Measurements from ENCODE around the gene ROR2. TPM values are rescaled to one million over a fixed set of nuclear protein-coding genes. Genes with fewer than 3 reads are reported as not detected.
"Not testable (repeated sequence)": the region's sequence is repeated elsewhere in the genome, so short reads cannot be mapped to it uniquely, and the experiment has no call there.

Gene ROR2
- total RNA-seq, 1 donor from 2014 or later: 0.92 TPM

- intact Hi-C loops (cut with DNase I): not testable (repeated sequence)
These were observed 336.0 kb downstream of the ROR2 start for GRCh38 chr9:91614044-91614443.

DNA sequence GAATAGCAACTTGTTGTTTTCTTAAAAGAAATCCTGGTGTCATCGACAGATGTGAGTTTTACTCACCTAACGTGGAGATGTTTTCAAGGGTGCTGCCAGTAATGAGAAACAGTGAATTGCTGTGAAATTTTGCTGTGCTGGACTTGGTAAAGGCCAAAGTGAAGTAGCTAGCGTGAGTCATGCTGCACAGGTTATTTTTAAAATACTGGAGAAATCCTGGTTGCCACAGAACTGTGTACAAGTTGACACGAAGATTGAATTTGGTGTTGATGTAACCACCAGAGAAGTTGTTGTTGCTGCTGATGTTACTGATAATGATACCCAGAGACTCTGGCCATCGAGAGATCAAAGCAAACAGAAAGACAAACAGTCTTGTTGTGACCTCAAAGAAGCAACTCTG, 338.4 kb downstream of the ROR2 start:
- DNase-seq (ENCODE audit: missing footprints) (no peak), ATAC-seq (no peak)
- intact Hi-C loops (cut with DNase I): no loop called here

More at GRCh38 chr9:91614044-91614443, 336.0 kb downstream of the ROR2 start:
- DNase-seq (ENCODE audit: missing footprints); ATAC-seq: not testable (repeated sequence)

DNA sequence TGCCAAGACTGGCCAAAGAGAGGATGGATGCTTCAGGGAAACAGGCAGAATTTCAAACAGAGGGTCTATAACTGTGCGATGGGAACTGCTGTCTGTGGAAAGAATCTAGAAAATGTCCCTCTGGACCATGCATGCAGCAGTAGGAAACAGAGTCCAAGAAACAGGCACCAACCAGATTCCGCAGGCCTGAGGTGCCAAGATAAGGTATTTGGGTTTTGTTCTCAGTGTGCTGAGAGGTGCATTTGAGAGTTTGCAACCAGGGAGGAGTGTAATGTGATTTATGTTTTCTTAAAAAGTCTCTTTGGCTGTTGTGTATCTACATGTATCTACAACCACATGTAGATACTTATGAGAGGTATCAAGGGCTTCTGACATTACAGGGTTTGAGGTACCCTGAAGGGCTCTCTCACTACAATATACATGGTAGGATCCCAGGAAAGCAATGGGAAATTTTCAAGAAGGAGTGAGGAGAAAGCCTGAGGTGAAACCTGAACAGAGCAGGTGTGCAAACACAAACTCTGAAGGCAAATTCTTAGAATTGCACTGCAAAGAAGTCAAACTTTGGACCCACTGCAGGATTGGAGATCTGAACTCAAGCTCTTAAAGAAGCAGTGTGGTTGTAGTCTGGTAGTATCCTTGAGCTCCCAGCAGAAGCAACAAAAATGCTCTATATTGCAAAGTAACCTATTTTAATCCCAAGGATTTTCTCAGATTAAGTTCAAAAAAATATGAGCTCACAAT, 343.6 kb downstream of the ROR2 start:
- ATAC-seq (no peak), DNase-seq (ENCODE audit: missing footprints) (no peak)
- intact Hi-C loops (cut with DNase I): no loop called here

GRCh38 chr9:91604451-91605179, 345.4 kb downstream of the ROR2 start:
- no peak for ATAC-seq
- no peak for DNase-seq (ENCODE audit: missing footprints)
- intact Hi-C loops (cut with DNase I): no loop called here

DNA sequence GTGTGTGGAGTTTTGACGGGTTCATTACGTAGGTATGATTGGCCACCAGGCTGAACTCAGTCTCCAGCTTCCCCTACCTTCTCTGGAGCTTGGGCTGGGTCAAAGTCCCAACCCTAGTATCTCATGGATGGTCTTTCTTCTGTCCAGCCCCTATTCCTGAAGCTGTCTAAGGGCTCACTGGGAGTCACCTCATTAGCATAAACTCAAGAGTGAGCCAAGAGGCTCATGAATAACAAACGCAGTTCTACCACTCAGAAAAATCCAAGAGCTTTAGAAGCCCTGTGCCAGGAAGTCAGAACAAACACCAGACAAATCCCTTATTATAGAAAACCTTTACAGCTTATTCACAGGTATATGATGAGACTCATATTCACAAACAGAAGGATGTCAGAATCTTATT, 346.1 kb downstream of the ROR2 start:
- ATAC-seq (no peak), DNase-seq (ENCODE audit: missing footprints) (no peak)
- intact Hi-C loops (cut with DNase I): no loop called here

DNA sequence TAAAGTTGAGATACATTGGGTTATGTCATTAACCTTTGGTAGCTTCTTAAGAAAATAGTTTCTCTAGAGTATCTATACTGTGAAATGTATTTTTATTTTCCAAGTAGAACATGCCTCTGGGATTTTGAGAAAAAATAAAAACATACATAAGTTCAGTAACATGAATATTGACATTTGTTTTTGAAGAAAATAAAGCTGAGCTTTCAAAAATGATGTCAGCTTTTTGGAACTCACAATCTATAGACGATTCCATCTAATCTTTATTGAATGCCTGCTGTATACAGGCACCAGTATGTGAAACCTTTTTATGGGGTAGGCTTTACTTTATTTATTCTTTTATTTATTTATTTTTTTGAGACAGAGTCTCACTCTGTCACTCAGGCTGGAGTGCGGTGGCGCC, 350.5 kb downstream of the ROR2 start:
- ATAC-seq (no peak), DNase-seq (ENCODE audit: missing footprints) (no peak)
- intact Hi-C loops (cut with DNase I): no loop called here

GRCh38 chr9:91591627-91592026, 358.4 kb downstream of the ROR2 start:
- intact Hi-C loops (cut with DNase I): no loop called here
- ATAC-seq: no peak
- no peak for DNase-seq (ENCODE audit: missing footprints)

DNA sequence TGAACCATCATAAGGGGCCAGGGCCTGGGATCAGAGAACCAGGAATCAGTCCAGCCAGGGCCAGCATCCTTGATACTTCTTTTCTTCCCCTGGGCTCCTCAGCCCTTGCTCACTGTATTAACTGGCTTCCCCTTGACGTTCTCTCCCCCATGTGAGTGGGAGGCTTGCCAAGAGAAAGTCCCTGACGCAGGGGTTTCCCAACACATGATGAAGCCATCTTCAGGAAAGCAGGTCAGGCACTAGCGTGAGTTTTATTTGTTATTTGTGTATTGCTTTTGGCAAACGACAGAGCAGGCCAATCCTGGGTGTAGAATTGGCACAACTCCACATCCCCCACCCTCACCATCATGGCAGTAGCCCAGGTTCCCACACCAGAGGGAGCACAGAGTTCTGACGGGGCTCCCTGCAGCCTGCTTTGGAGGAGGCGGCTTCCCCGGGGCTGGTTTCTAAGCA, 360.9 kb downstream of the ROR2 start:
- DNase-seq (ENCODE audit: missing footprints) (no peak), ATAC-seq (peak; percentile 62)
- intact Hi-C loops (cut with DNase I): no loop called here

GRCh38 chr9:91586282-91586681, 363.7 kb downstream of the ROR2 start:
- DNase-seq (ENCODE audit: missing footprints): no peak
- no peak for ATAC-seq
- intact Hi-C loops (cut with DNase I): no loop called here

GRCh38 chr9:91583966-91584365, 366.1 kb downstream of the ROR2 start:
- DNase-seq (ENCODE audit: missing footprints) (no peak), ATAC-seq (no peak)
- intact Hi-C loops (cut with DNase I): no loop called here

GRCh38 chr9:91583161-91583875, 366.7 kb downstream of the ROR2 start:
- ATAC-seq: no peak
- intact Hi-C loops (cut with DNase I): no loop called here
- DNase-seq (ENCODE audit: missing footprints): no peak

- ATAC-seq: no peak
- intact Hi-C loops (cut with DNase I): no loop called here
These were observed 367.8 kb downstream of the ROR2 start for GRCh38 chr9:91582181-91582580.

DNA sequence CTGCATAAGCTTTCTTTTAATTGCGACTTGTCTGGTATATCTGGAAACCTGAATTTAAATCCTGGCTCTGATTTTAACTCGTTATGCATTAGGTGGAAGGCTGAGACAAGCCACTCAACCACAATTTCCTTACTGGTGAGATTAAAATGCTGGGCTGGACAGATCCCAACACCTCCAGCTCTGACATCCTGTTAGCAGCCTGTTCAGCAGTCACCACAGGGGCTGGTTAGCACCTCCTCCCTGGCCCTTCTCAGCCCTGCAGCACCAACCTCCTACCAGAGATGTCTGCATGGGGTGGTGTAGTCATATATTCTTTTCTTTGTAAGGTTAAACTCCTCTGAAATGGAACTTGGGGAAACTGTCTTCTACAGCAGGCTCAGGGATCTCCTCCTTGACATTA, 369.9 kb downstream of the ROR2 start:
- ATAC-seq: no peak
- no peak for DNase-seq (ENCODE audit: missing footprints)
- intact Hi-C loops (cut with DNase I): no loop called here

More at GRCh38 chr9:91582181-91582580, 367.8 kb downstream of the ROR2 start:
- DNase-seq (ENCODE audit: missing footprints): no peak

DNA sequence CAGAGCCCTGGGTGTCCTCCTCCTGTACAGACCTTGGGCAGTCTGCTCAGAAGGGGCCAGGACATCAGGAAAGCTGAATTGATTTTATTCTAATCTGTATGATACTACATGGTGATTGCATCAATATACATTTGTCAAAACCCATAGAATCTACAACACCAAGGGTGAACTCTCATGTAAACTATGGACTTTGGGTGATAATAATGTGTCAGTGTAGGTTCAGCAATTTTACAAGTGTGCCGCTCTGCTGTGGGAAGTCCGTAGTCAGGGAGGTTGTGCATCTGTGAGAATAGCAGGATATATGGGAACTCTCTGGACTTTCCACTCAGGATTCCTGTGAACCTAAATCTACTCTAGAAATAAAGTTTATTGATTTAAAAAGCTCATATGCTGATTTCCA, 371.1 kb downstream of the ROR2 start:
- ATAC-seq: no peak
- DNase-seq (ENCODE audit: missing footprints): no peak
- intact Hi-C loops (cut with DNase I): no loop called here

DNA sequence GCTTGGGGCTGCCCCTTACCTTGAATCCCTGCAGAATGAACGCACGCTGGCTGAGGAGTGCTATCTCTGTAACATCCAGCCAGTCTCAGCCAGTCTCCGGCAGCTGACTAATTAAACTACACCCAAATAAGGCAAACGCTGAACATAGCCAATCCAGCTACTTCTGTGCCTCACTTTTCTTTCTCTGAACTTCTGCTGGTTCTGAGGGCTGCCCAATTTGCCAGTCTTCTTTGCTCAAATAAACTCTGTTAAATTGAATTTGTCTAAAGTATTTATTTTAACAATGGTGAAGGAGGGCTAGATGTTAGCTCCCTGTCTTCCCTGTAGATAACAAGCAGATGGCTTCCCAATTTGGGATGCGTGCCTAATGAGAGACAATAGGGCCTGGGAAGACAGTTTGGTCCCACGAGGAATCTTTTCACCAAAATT, 372.4 kb downstream of the ROR2 start:
- intact Hi-C loops (cut with DNase I): no loop called here
- ATAC-seq (no peak), DNase-seq (ENCODE audit: missing footprints) (no peak)

- ATAC-seq: no peak
- intact Hi-C loops (cut with DNase I): no loop called here
- no peak for DNase-seq (ENCODE audit: missing footprints)
These were observed 377.2 kb downstream of the ROR2 start for GRCh38 chr9:91572811-91573210.

GRCh38 chr9:91572044-91572443, 378.0 kb downstream of the ROR2 start:
- ATAC-seq: peak; percentile 40
- intact Hi-C loops (cut with DNase I): no loop called here
- DNase-seq (ENCODE audit: missing footprints): no peak

- ATAC-seq (no peak), DNase-seq (ENCODE audit: missing footprints) (no peak)
- intact Hi-C loops (cut with DNase I): no loop called here
These were observed 379.0 kb downstream of the ROR2 start for GRCh38 chr9:91571036-91571435.

- intact Hi-C loops (cut with DNase I): no loop called here
- ATAC-seq (peak; percentile 67), DNase-seq (ENCODE audit: missing footprints) (no peak)
These were observed 382.3 kb downstream of the ROR2 start for GRCh38 chr9:91567642-91568274.

Data from Right ventricle myocardium inferior (tissue), 1 donor.